HepG2 (cell line): ENCODE measurements around the gene GPR183. TPM values are rescaled to one million over a fixed set of nuclear protein-coding genes. Genes with fewer than 3 reads are reported as not detected.

ENCODE experiments used
- ARID4A ChIP-seq: sonication (generic); formaldehyde crosslinking; IDR thresholded peaks from 2 replicates; pipeline ENCODE4 v1.5.0; 2020; ENCODE audit warnings: mild to moderate bottlenecking, missing genetic modification reagents, borderline replicate concordance
- E2F5 ChIP-seq: sonication (generic); formaldehyde crosslinking; conservative IDR thresholded peaks from 2 replicates; pipeline ENCODE4 v1.4.0; 2020; ENCODE audit warnings: missing genetic modification reagents
- FOXP1 ChIP-seq, 2 experiments: fragments of 450-650 bp in 1 of 2; IDR thresholded peaks; 2 replicates each; pipeline ENCODE4 v1.6.1; 2017 to 2018; ENCODE audit warnings: antibody characterized with exemption in 1 of 2
- GABPB1 ChIP-seq: IDR thresholded peaks from 2 replicates; pipeline ENCODE4 v1.6.1; 2016; ENCODE audit warnings: mild to moderate bottlenecking, missing genetic modification reagents, moderate library complexity, missing compliant biosample characterization
- KMT2B ChIP-seq: IDR thresholded peaks from 2 replicates; pipeline ENCODE4 v1.6.1; 2016; ENCODE audit warnings: missing genetic modification reagents, missing compliant biosample characterization
- PATZ1 ChIP-seq: sonication (generic); formaldehyde crosslinking; IDR thresholded peaks from 2 replicates; pipeline ENCODE4 v1.4.0; 2020; ENCODE audit warnings: missing genetic modification reagents
- PAX8 ChIP-seq: sonication (generic); formaldehyde crosslinking; IDR thresholded peaks from 2 replicates; pipeline ENCODE4 v1.8.0; 2022; ENCODE audit warnings: mild to moderate bottlenecking, missing genetic modification reagents, borderline replicate concordance
- ZNF225 ChIP-seq: sonication (generic); formaldehyde crosslinking; IDR thresholded peaks from 2 replicates; pipeline ENCODE4 v1.4.0; 2020; ENCODE audit warnings: mild to moderate bottlenecking, missing genetic modification reagents
- ZNF30 ChIP-seq: sonication (generic); formaldehyde crosslinking; IDR thresholded peaks from 2 replicates; pipeline ENCODE4 v1.5.0; 2020; ENCODE audit warnings: mild to moderate bottlenecking, missing genetic modification reagents
- ZNF552 ChIP-seq: sonication (generic); formaldehyde crosslinking; IDR thresholded peaks from 2 replicates; pipeline ENCODE4 v1.9.0; 2022; ENCODE audit warnings: missing genetic modification reagents, mild to moderate bottlenecking, borderline replicate concordance
- ZNF574 ChIP-seq: sonication (generic); formaldehyde crosslinking; IDR thresholded peaks from 2 replicates; pipeline ENCODE4 v1.4.0; 2020; ENCODE audit warnings: missing genetic modification reagents
- polyA plus RNA-seq, 8 experiments: library from polyadenylated mRNA; depleted of rRNA in 3 of 8; stranded (reverse) in 7 of 8; unstranded in 1 of 8; fragments of >200 nt; fragmentation: Illumina TruSeq in 4 of 8; extraction: Trizol in 4 of 8; gene quantifications; 2 replicates each; pipeline versions ENCODE4 v1.2.1 to v1.2.3, GENCODE V29; 2011 to 2016; ENCODE audit warnings: low read depth in 4 of 8, missing spikeins in 1 of 8, mixed read lengths in 1 of 8; ENCODE audit not compliant: insufficient read depth in 1 of 8
- total RNA-seq, 5 experiments: library from RNA; depleted of rRNA; stranded (reverse); fragments of >200 nt; fragmentation: Illumina TruSeq; extraction: Trizol; gene quantifications; 2 replicates each; pipeline ENCODE4 v1.2.3, GENCODE V29; 2016; ENCODE audit warnings: low read depth in 1 of 5

Gene GPR183
- total and polyA plus RNA-seq, 2 of the 13 experiments (the other 11 are each of a cell fraction or from before 2014, with no cell fraction given): not detected

- no peak for TF ChIP-seq ARID4A (CRISPR knock-in tag)
- no peak for TF ChIP-seq PAX8 (CRISPR knock-in tag)
- TF ChIP-seq ZNF225 (CRISPR knock-in tag): no peak
- TF ChIP-seq ZNF574 (CRISPR knock-in tag): no peak
- no peak for TF ChIP-seq KMT2B
- no peak for TF ChIP-seq GABPB1 (CRISPR knock-in tag)
- no peak for TF ChIP-seq FOXP1 (IDR thresholded peaks at IDR 0.05)
- no peak for TF ChIP-seq FOXP1 (CRISPR knock-in tag; IDR thresholded peaks at IDR 0.05)
- TF ChIP-seq ZNF552 (CRISPR knock-in tag): no peak
- TF ChIP-seq PATZ1 (CRISPR knock-in tag): no peak
- TF ChIP-seq E2F5 (CRISPR knock-in tag): no peak
- no peak for TF ChIP-seq ZNF30 (CRISPR knock-in tag)
These were observed 19.1 kb downstream of the GPR183 start (continued) for GRCh38 chr13:99288089-99288488.
